Upper lobe of left lung (tissue), 6 donors: ENCODE measurements around the gene SYT5. TPM values are rescaled to one million over a fixed set of nuclear protein-coding genes. Genes with fewer than 3 reads are reported as not detected.
"Not testable (repeated sequence)": the region's sequence is repeated elsewhere in the genome, so short reads cannot be mapped to it uniquely, and the experiment has no call there.

Source experiments
- ATAC-seq, 2 donors: fragments of 200-7000 bp; cut with Tn5 transposase; one replicate each; pipeline ENCODE4 v1.9.1; 2022; ENCODE audit warnings: mild to moderate bottlenecking in 2 of 2, moderate library complexity in 2 of 2; ENCODE audit not compliant: low FRiP score in 2 of 2
- DNase-seq, 2 donors: peaks; one replicate each; pipeline ENCODE4 v3.0.0-alpha.2; 2019 to 2020
- H3K27ac ChIP-seq, 4 donors: fragments of 200-600 bp; sonication (generic); one replicate each; pipeline ENCODE4 v1.5.1; 2016 to 2019
- H3K27me3 ChIP-seq, 4 donors: fragments of 200-600 bp; sonication (generic); one replicate each; pipeline ENCODE4 v1.5.1; 2017 to 2019
- H3K36me3 ChIP-seq, 4 donors: fragments of 200-600 bp; sonication (generic); one replicate each; pipeline ENCODE4 v1.5.1; 2016 to 2019
- H3K4me1 ChIP-seq, 4 donors: fragments of 200-600 bp; sonication (generic); one replicate each; pipeline ENCODE4 v1.5.1; 2018 to 2019
- H3K4me3 ChIP-seq, 4 donors: fragments of 200-600 bp; sonication (generic); one replicate each; pipeline ENCODE4 v1.5.1; 2017 to 2019; ENCODE audit warnings: mild to moderate bottlenecking in 2 of 4, moderate library complexity in 1 of 4
- H3K9me3 ChIP-seq, 4 donors: fragments of 200-600 bp; sonication (generic); one replicate each; pipeline ENCODE4 v1.5.1; 2018 to 2019
- EP300 ChIP-seq, 4 donors: sonication (generic); formaldehyde crosslinking; IDR thresholded peaks; one replicate each; pipeline ENCODE4 v1.5.1; 2017; ENCODE audit warnings: antibody characterized with exemption in 4 of 4, control low read depth in 2 of 4
- POLR2A ChIP-seq, 4 donors: fragments of 450-650 bp; IDR thresholded peaks; one replicate each; pipeline ENCODE4 v1.5.1; 2016 to 2017; ENCODE audit warnings: antibody characterized with exemption in 4 of 4, mild to moderate bottlenecking in 2 of 4
- POLR2AphosphoS5 ChIP-seq, 2 donors: sonication (generic); formaldehyde crosslinking; IDR thresholded peaks; one replicate each; pipeline ENCODE4 v1.5.1; 2017; ENCODE audit warnings: antibody characterized with exemption in 2 of 2
- WGBS, 2 donors: methylation state at CpG; one replicate each; pipeline ENCODE4 v1.1.5; 2017 to 2018; 5-methylcytosine and 5-hydroxymethylcytosine counted together
- total RNA-seq, 6 donors: library from RNA; depleted of rRNA in 4 of 6; stranded (reverse); fragments of >200 nt in 4 of 6; gene quantifications; one replicate each; pipeline versions ENCODE4 v1.1.0 to v1.2.1, GENCODE V29; 2016 to 2021
- TF ChIP-seq, protein P1 (sequence below), 6 experiments: fragments of 450-650 bp in 4 of 6; fragments of 200-600 bp in 2 of 6; sonication (generic) in 2 of 6; IDR thresholded peaks; one replicate each; pipeline ENCODE4 v1.5.1; 2016 to 2019; ENCODE audit warnings: antibody characterized with exemption in 6 of 6
- donor health status: DM: no; HTN: no; CAD: no; lungs with moderate emphysema.
- donor health status: DM: no; HTN: yes; CAD: no; lungs with severe emphysema.

SYT5 gene
- total RNA-seq, 6 donors from 2014 or later, result 0.11 to 0.91 TPM; not detected in 4

DNA sequence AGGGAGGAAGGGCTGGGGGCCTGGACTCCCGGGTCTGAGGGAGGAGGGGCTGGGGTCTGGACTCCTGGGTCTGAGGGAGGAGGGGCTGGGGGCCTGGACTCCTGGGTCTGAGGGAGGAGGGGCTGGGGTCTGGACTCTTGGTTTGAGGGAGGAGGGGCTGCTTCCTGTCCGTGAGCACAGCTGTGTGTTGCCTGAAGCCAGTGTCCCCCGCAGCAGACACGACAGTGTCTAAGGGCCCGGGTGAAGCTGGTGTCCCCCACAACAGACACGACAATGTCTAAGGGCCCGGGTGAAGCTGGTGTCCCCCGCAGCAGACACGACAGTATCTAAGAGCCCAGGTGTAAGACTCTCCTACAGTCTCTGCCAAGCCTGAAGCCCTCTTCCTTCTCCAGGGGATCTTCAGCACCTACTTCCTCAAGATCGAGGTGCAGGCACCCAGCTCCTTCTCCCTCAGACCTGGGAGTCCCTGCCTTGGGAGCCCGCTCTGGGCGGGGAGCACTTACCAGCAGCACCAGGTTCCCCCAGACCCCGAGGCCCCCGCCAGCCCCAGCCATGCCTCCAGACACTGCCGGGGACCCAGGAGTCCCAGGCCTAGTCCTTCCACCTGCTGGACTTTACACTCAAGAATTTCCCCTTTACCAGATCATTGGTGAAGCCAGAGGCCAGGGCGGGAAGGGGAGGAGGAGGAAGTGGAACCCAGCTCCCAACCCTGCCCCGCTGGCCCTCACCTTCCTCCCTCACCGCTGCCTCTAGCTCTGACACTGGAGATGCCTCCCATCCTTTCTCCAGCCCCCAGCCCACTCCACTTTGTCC lies 29.0 kb upstream of the SYT5 start, which contains the start of gene PTPRH:
Gene PTPRH (minus strand): TSS at position 622 of the 813 bp plus-strand sequence. CDS start 68 bp downstream, at position 554.
- H3K27me3 ChIP-seq, result no peaks in the 10 kb centered on the region
- TF ChIP-seq POLR2AphosphoS5 (IDR thresholded peaks at IDR 0.05), result no peak
- TF ChIP-seq, protein P1, sequence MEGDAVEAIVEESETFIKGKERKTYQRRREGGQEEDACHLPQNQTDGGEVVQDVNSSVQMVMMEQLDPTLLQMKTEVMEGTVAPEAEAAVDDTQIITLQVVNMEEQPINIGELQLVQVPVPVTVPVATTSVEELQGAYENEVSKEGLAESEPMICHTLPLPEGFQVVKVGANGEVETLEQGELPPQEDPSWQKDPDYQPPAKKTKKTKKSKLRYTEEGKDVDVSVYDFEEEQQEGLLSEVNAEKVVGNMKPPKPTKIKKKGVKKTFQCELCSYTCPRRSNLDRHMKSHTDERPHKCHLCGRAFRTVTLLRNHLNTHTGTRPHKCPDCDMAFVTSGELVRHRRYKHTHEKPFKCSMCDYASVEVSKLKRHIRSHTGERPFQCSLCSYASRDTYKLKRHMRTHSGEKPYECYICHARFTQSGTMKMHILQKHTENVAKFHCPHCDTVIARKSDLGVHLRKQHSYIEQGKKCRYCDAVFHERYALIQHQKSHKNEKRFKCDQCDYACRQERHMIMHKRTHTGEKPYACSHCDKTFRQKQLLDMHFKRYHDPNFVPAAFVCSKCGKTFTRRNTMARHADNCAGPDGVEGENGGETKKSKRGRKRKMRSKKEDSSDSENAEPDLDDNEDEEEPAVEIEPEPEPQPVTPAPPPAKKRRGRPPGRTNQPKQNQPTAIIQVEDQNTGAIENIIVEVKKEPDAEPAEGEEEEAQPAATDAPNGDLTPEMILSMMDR (IDR thresholded peaks at IDR 0.05), result no peak
- TF ChIP-seq POLR2A (IDR thresholded peaks at IDR 0.05), result no peak
- TF ChIP-seq EP300 (IDR thresholded peaks at IDR 0.05), result no peak
- ATAC-seq, result no peak
- H3K27ac ChIP-seq, result no peak within 1 kb of the TSS
- no peaks in the 10 kb centered on the region for H3K36me3 ChIP-seq
- H3K4me1 ChIP-seq, result peaks cover 0 to 6% (median 5%) of the 10 kb centered on the region in 4 donors
- WGBS, 2 donors, result 53 to 66% methylated on average over 10 to 17 of the region's 18 CpGs
- DNase-seq, result no peak
- H3K4me3 ChIP-seq, result no peak within 1 kb of the TSS
- peaks cover 0 to 13% (median 5%) of the 10 kb centered on the region in 4 donors for H3K9me3 ChIP-seq

- H3K27ac ChIP-seq, result no peak overlapping the region
- H3K9me3 ChIP-seq, result peaks cover 0 to under 1% (median 0%) of the 10 kb centered on the region in 4 donors
- peak; percentile 67 to 84 for DNase-seq
- H3K27me3 ChIP-seq, result no peaks in the 10 kb centered on the region
- WGBS, 2 donors, result 31 to 40% methylated on average over 24 of the region's 29 CpGs
- H3K4me1 ChIP-seq, result peaks cover 0 to 6% (median 5%) of the 10 kb centered on the region in 4 donors
- TF ChIP-seq POLR2A (IDR thresholded peaks at IDR 0.05) (no peak), EP300 (IDR thresholded peaks at IDR 0.05) (no peak), POLR2AphosphoS5 (IDR thresholded peaks at IDR 0.05) (no peak)
- TF ChIP-seq, protein P1 (IDR thresholded peaks at IDR 0.05), result no peak
- no peaks in the 10 kb centered on the region for H3K36me3 ChIP-seq
- H3K4me3 ChIP-seq, result no peak overlapping the region
- peak; percentile 80 to 98 for ATAC-seq
Observed at GRCh38 chr19:55206664-55207500, 26.8 kb upstream of the SYT5 start.

GRCh38 chr19:55202199-55202598 lies 22.1 kb upstream of the SYT5 start:
- 54 to 67% methylated on average over 10 of the region's 10 CpGs for WGBS, 2 donors
- not testable (repeated sequence) for DNase-seq, H3K36me3 ChIP-seq

DNA sequence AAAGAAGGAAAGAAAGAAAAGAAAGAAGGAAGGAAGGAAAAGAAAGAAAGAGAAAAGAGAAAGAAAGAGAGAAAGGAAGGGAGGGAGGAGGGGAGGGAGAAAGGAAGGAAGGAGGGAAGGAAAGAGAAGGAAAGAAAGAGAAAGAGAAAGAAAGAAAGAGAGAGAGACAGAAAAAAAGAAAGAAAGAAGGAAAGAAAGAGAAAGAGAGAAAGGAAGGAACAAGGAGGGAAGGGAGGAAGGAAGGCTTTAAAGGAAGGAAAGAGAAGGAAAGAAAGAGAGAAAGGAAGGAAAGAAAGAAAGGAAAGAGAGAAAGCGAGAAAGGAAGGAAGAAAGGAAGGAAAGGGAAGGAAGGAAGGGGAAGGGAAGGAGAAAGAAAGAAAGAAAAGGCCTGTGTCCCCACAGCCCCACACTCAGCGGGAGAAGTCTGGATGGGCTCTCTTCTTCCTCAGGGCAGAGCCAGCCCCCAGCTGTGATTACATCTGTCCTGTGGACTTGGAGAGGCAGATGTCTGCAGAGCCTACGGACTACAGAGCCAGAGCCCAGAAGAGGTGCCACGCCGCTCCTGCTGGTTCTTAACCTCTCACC lies 19.6 kb upstream of the SYT5 start:
- DNase-seq, result no peak
- Histone ChIP-seq H3K9me3 (no peaks in the 10 kb centered on the region), H3K4me1 (no peaks in the 10 kb centered on the region), H3K4me3 (no peak overlapping the region), H3K27ac (no peak overlapping the region), H3K27me3 (no peaks in the 10 kb centered on the region), H3K36me3 (no peaks in the 10 kb centered on the region)
- ATAC-seq, result no peak
- no peak for TF ChIP-seq POLR2A (IDR thresholded peaks at IDR 0.05)
- WGBS, 2 donors, result 52 to 61% methylated on average over 5 of the region's 5 CpGs

More at GRCh38 chr19:55202199-55202598, 22.1 kb upstream of the SYT5 start:
- not testable (repeated sequence) for H3K4me3 ChIP-seq, H3K9me3 ChIP-seq, ATAC-seq, H3K4me1 ChIP-seq, H3K27me3 ChIP-seq, H3K27ac ChIP-seq

- Histone ChIP-seq H3K9me3 (no peaks in the 10 kb centered on the region), H3K4me3 (no peak overlapping the region), H3K36me3 (no peaks in the 10 kb centered on the region), H3K27me3 (no peaks in the 10 kb centered on the region), H3K27ac (no peak overlapping the region), H3K4me1 (no peaks in the 10 kb centered on the region)
- WGBS, 2 donors, result 49 to 59% methylated on average over 5 of the region's 5 CpGs
- ATAC-seq, result no peak
- DNase-seq, result no peak
- TF ChIP-seq, protein P1 (IDR thresholded peaks at IDR 0.05), result no peak
- TF ChIP-seq POLR2A (IDR thresholded peaks at IDR 0.05) (no peak), EP300 (IDR thresholded peaks at IDR 0.05) (no peak), POLR2AphosphoS5 (IDR thresholded peaks at IDR 0.05) (no peak)
Observed at GRCh38 chr19:55198651-55199050, 18.6 kb upstream of the SYT5 start.
